ENCODE measurements around the gene SAE1. TPM values are rescaled to one million over a fixed set of nuclear protein-coding genes. Genes with fewer than 3 reads are reported as not detected.
A peak's percentile ranks its signal among the peaks of the same experiment; 100 is the strongest.

The SAE1 gene
- total RNA-seq, 1 donor from 2014 or later, result 96.6 TPM

DNA sequence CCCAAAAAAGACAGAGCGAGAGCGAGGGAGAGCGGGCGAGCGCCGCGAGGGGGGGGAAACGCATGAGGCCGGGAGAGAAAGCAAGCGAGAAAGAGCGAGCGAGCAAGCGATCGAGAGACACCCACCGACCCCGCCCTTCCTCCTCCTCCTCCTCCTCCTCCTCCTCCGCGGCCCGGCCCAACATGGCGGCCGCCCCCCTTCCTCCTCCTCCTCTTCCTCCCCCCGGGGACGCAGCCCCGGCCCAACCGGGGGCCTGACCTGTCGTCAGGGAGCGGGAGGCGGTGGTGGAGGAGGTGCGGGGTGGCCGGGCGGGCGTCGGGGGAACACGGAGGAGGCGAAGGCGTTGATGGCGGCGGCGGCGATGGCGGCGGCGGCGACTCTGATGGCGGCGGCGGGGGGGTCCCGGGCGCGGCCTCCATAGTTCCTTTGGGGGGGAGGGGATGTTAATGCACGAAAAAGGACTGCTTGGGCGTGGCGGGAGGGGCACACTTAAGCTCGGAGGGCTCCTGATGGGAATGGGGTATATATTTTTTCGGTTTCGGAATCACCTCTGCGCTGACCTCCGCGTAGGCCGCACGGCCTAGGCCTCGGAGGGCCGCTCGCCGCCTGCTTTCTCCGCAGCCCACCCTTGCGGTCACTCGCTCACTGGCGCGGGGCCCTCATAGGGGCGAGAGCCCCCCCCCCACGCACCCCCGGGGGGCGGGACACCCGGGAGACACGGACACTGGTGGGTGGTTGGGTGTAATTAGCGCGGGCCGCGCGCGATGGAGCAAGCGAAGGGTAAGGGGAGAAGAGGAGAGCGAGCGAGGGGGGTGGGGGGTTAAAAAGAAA lies 18.3 kb upstream of the SAE1 start:
- no peaks in the 10 kb centered on the region for H3K27me3 Mint-ChIP-seq (ENCODE audit: unreplicated experiment)
- DNase-seq (ENCODE audit: extremely low spot score, unreplicated experiment), result peak; percentile 91
- H3K9me3 Mint-ChIP-seq (ENCODE audit: unreplicated experiment), result no peaks in the 10 kb centered on the region
- peaks cover 37% of the 10 kb centered on the region for H3K4me1 Mint-ChIP-seq (ENCODE audit: unreplicated experiment)
- peak overlapping the region; percentile 92 for H3K4me3 Mint-ChIP-seq (ENCODE audit: unreplicated experiment)
- H3K36me3 Mint-ChIP-seq (ENCODE audit: unreplicated experiment), result peaks cover 16% of the 10 kb centered on the region
- no peak for TF ChIP-seq CTCF (IDR thresholded peaks at IDR 0.05)
- H3K27ac Mint-ChIP-seq (ENCODE audit: unreplicated experiment), result peak overlapping the region; percentile 100

DNA sequence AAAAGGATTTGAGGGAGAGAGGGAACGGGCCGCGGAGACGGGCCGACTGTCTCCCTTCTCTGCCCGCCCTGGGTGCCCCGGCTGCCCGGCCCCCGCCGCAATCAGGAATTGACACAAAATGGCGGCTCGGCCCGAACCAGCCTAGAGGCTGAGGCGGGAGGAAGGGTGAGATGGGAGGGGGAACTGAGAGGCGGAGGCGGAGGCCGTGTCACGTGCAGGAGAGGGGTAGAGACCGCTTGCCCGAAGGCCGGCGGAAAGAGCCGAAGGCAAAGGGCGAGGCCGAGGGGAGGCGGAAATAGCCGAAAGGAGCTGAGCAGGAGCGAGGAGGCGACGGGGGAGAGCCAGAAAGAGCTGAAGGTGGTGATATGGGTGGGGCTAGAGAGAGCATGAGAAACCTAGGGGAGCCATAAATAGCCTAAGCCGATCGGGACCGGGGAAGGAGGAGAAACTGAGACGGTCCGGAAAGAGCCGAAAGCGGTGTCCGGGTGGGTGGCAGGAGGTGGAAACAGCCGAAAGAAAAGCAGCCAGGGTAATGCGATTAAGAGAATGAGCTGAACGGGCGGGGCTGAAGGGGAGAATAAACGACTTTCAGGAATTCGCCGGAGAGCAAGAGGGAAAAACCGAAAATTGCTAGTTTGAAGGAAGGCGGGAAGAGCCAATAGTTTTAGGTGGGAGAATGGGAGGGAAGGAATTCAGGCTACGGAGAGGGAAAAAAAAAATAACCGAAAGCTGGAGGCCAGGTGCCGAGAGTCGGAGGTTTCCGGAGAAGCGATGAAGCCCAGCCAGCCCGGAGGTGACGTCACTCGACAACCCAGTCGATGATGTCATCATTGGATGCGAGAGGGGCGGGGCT lies 17.4 kb upstream of the SAE1 start, which contains the start of gene ZC3H4:
ZC3H4 (minus strand) TSS at position 780 of the 853 bp plus-strand sequence. CDS start 1,192 bp downstream, outside the sequence.
- TF ChIP-seq CTCF (IDR thresholded peaks at IDR 0.05), result no peak
- no peaks in the 10 kb centered on the region for H3K27me3 Mint-ChIP-seq (ENCODE audit: unreplicated experiment)
- H3K27ac Mint-ChIP-seq (ENCODE audit: unreplicated experiment), result peak within 1 kb of the TSS; percentile 100
- peak; percentile 100 for DNase-seq (ENCODE audit: extremely low spot score, unreplicated experiment)
- H3K36me3 Mint-ChIP-seq (ENCODE audit: unreplicated experiment), result peaks cover 12% of the 10 kb centered on the region
- peak within 1 kb of the TSS; percentile 92 for H3K4me3 Mint-ChIP-seq (ENCODE audit: unreplicated experiment)
- no peaks in the 10 kb centered on the region for H3K9me3 Mint-ChIP-seq (ENCODE audit: unreplicated experiment)
- H3K4me1 Mint-ChIP-seq (ENCODE audit: unreplicated experiment), result peaks cover 29% of the 10 kb centered on the region

DNA sequence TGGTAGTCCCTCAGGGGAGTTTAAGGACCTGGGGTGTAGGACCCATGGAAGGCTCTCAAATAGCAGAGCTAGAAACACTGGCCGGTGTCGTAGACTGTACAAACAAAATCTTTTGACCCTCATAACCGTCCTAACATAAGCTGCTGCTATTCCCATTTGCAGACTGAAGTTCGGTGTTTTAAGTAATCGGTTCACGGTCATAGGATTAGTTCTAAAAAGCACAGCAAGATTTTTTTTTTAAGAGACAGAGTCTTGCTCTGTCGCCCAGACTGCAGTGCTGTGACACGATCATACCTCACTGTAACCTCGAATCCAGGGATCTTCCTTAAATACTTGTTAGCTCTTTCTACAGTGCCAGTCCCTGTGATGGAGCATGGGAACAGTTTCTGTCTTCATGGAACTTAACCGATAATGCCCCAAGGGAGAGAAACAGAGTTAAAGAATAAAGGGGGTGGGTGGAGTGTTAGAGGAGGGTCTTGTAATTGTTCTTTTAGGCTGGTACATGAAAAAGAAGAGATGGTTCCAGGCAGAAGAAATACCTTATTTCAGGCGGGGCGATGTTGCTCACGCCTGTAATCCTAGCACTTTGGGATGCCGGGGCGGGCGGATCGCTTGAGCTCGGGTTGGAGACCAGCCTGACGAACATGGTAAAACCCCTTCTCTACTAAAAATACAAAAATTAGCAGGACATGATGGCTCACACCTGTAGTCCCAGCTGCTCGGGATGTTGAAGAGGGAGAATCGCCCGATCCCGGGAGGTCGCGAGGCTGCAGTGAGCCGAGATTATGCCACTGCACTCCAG lies 16.6 kb upstream of the SAE1 start:
- no peak for DNase-seq (ENCODE audit: extremely low spot score, unreplicated experiment)

GRCh38 chr19:47120470-47121067 lies 10.1 kb upstream of the SAE1 start:
- H3K4me1 Mint-ChIP-seq (ENCODE audit: unreplicated experiment), result peaks cover 17% of the 10 kb centered on the region
- H3K27ac Mint-ChIP-seq (ENCODE audit: unreplicated experiment), result no peak overlapping the region
- H3K36me3 Mint-ChIP-seq (ENCODE audit: unreplicated experiment), result no peaks in the 10 kb centered on the region
- no peak overlapping the region for H3K4me3 Mint-ChIP-seq (ENCODE audit: unreplicated experiment)
- H3K27me3 Mint-ChIP-seq (ENCODE audit: unreplicated experiment), result no peaks in the 10 kb centered on the region
- TF ChIP-seq CTCF (IDR thresholded peaks at IDR 0.05), result no peak
- DNase-seq (ENCODE audit: extremely low spot score, unreplicated experiment), result no peak
- H3K9me3 Mint-ChIP-seq (ENCODE audit: unreplicated experiment), result no peaks in the 10 kb centered on the region

More for the DNA sequence above, 16.6 kb upstream of the SAE1 start:
- peak overlapping the region; percentile 100 for H3K27ac Mint-ChIP-seq (ENCODE audit: unreplicated experiment)
- H3K36me3 Mint-ChIP-seq (ENCODE audit: unreplicated experiment), result peaks cover 12% of the 10 kb centered on the region
- no peaks in the 10 kb centered on the region for H3K27me3 Mint-ChIP-seq (ENCODE audit: unreplicated experiment)
- TF ChIP-seq CTCF (IDR thresholded peaks at IDR 0.05), result no peak
- H3K9me3 Mint-ChIP-seq (ENCODE audit: unreplicated experiment), result no peaks in the 10 kb centered on the region
- H3K4me1 Mint-ChIP-seq (ENCODE audit: unreplicated experiment), result peaks cover 21% of the 10 kb centered on the region
- peak overlapping the region; percentile 92 for H3K4me3 Mint-ChIP-seq (ENCODE audit: unreplicated experiment)
